CD8-positive, alpha-beta memory T cell (primary cell): Measurements from ENCODE around the gene ANK3. TPM values are rescaled to one million over a fixed set of nuclear protein-coding genes. Genes with fewer than 3 reads are reported as not detected.

Experiments
- CTCF ChIA-PET: fragments of 350-600 bp; sonication (Branson Sonifier 250); formaldehyde crosslinking; loops from one replicate; lab custom pipeline; 2021; ENCODE audit warnings: antibody characterized with exemption; lab: Charles Lee
- POLR2A ChIA-PET: fragments of 350-600 bp; sonication (Branson Sonifier 250); formaldehyde crosslinking; loops from one replicate; lab custom pipeline; 2021; ENCODE audit warnings: antibody characterized with exemption; lab: Charles Lee
- DNase-seq, 5 donors: peaks; one replicate each; pipeline versions ENCODE4 v3.0.0 to v3.0.0-alpha.2; 2020 to 2022; ENCODE audit warnings: mixed read lengths in 1 of 5
- H3K27ac ChIP-seq: one replicate; pipeline ENCODE4 v1.7.0; 2013; ENCODE audit warnings: low read depth, mild to moderate bottlenecking, low read length, moderate library complexity
- H3K27me3 ChIP-seq: 2 replicates; pipeline ENCODE4 v1.7.0; 2013; ENCODE audit warnings: low read length, mild to moderate bottlenecking; ENCODE audit not compliant: insufficient read depth, poor library complexity, severe bottlenecking
- H3K36me3 ChIP-seq: 2 replicates; pipeline ENCODE4 v1.7.0; 2013; ENCODE audit warnings: mild to moderate bottlenecking, low read length, moderate library complexity; ENCODE audit not compliant: insufficient read depth
- H3K4me1 ChIP-seq: 2 replicates; pipeline ENCODE4 v1.7.0; 2013; ENCODE audit warnings: mild to moderate bottlenecking, low read length, moderate library complexity; ENCODE audit not compliant: insufficient read depth
- H3K4me3 ChIP-seq: 2 replicates; pipeline ENCODE4 v1.7.0; 2013; ENCODE audit warnings: mild to moderate bottlenecking, low read length
- H3K9me3 ChIP-seq: 2 replicates; pipeline ENCODE4 v1.7.0; 2013; ENCODE audit warnings: mild to moderate bottlenecking, low read length
- H3K27ac Mint-ChIP-seq, 8 donors: one replicate each; pipeline ENCODE4 v1.8.0; 2020 to 2021; ENCODE audit warnings: mixed read lengths in 8 of 8, mild to moderate bottlenecking in 6 of 8, inconsistent platforms in 3 of 8, moderate library complexity in 3 of 8
- H3K27me3 Mint-ChIP-seq, 2 donors: one replicate each; pipeline ENCODE4 v1.8.0; 2020 to 2021; ENCODE audit warnings: mixed read lengths in 2 of 2, mild to moderate bottlenecking in 1 of 2, moderate library complexity in 1 of 2
- H3K36me3 Mint-ChIP-seq, 3 donors: one replicate each; pipeline ENCODE4 v1.8.0; 2020 to 2021; ENCODE audit warnings: mixed read lengths in 3 of 3, inconsistent platforms in 1 of 3, mild to moderate bottlenecking in 1 of 3
- H3K4me1 Mint-ChIP-seq, 3 donors: one replicate each; pipeline ENCODE4 v1.8.0; 2020 to 2021; ENCODE audit warnings: mixed read lengths in 3 of 3, inconsistent platforms in 1 of 3, mild to moderate bottlenecking in 1 of 3
- H3K4me3 Mint-ChIP-seq, 7 donors: one replicate each; pipeline ENCODE4 v1.8.0; 2020 to 2021; ENCODE audit warnings: mixed read lengths in 7 of 7, mild to moderate bottlenecking in 6 of 7, moderate library complexity in 4 of 7, inconsistent platforms in 2 of 7
- H3K9me3 Mint-ChIP-seq, 5 donors: one replicate each; pipeline ENCODE4 v1.8.0; 2020 to 2022; ENCODE audit warnings: mixed read lengths in 5 of 5, mild to moderate bottlenecking in 3 of 5, moderate library complexity in 2 of 5, inconsistent platforms in 1 of 5
- polyA plus RNA-seq: library from polyadenylated mRNA; unstranded; fragments of 300-500 nt; fragmentation: Illumina TruSeq; gene quantifications from one replicate; pipeline ENCODE4 v1.2.3, GENCODE V29; 2021
- total RNA-seq, 2 experiments: library from RNA; stranded (reverse); gene quantifications; one replicate each; pipeline ENCODE4 v1.2.3, GENCODE V29; 2021

Gene ANK3
- total and polyA plus RNA-seq, 3 experiments from 2014 or later = 10.2 to 12.8 (median 11.8) TPM

DNA sequence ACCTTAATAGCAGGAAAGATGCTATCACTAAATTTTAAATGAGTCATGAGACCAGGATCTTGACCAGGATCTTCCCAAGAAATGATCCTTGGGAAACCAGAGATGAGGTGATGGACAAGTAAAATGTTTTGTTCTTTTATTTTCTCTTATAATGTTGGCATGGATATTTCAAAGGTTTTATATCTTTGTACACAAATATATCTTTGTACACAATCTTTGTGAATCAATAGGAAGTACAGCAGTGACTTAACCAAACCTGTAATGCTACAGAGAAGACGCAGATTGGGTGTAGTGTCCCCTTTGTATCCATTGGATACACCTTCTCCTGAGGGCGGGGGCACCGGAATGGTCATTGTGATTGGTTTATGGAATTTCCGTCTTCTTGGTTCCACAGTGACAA is 303.3 kb downstream of the ANK3 start:
- CTCF ChIA-PET = no interaction called here
- Histone ChIP-seq H3K4me3 (no peak overlapping the region), H3K9me3 (no peaks in the 10 kb centered on the region), H3K27me3 (no peaks in the 10 kb centered on the region), H3K4me1 (no peaks in the 10 kb centered on the region), H3K27ac (no peak overlapping the region), H3K36me3 (no peaks in the 10 kb centered on the region)
- Mint-ChIP-seq H3K27ac (no peak overlapping the region), H3K36me3 (peaks cover 0 to 14% (median 3%) of the 10 kb centered on the region in 3 donors), H3K4me3 (no peak overlapping the region), H3K4me1 (peaks cover 0 to 4% (median 0%) of the 10 kb centered on the region in 3 donors), H3K9me3 (no peaks in the 10 kb centered on the region), H3K27me3 (peaks cover 0 to 2% of the 10 kb centered on the region in 2 donors)
- no peak for DNase-seq
- POLR2A ChIA-PET = no interaction called here

GRCh38 chr10:60082744-60083344 is 306.8 kb downstream of the ANK3 start:
- CTCF ChIA-PET = no interaction called here
- Histone ChIP-seq H3K9me3 (no peaks in the 10 kb centered on the region), H3K4me1 (no peaks in the 10 kb centered on the region), H3K36me3 (no peaks in the 10 kb centered on the region), H3K4me3 (no peak overlapping the region), H3K27me3 (no peaks in the 10 kb centered on the region), H3K27ac (no peak overlapping the region)
- Mint-ChIP-seq H3K4me3 (no peak overlapping the region), H3K36me3 (peaks cover 0 to 21% (median 3%) of the 10 kb centered on the region in 3 donors), H3K9me3 (no peaks in the 10 kb centered on the region), H3K4me1 (peaks cover 0 to 4% (median 0%) of the 10 kb centered on the region in 3 donors), H3K27me3 (peaks cover 2 to 3% of the 10 kb centered on the region in 2 donors), H3K27ac (no peak overlapping the region)
- POLR2A ChIA-PET = no interaction called here
- DNase-seq = no peak

GRCh38 chr10:60082341-60082740 is 307.3 kb downstream of the ANK3 start:
- peaks cover 0 to 4% (median 0%) of the 10 kb centered on the region in 3 donors for H3K4me1 Mint-ChIP-seq
- Histone ChIP-seq H3K27me3 (no peaks in the 10 kb centered on the region), H3K27ac (no peak overlapping the region), H3K9me3 (no peaks in the 10 kb centered on the region), H3K36me3 (no peaks in the 10 kb centered on the region), H3K4me1 (no peaks in the 10 kb centered on the region), H3K4me3 (no peak overlapping the region)
- H3K36me3 Mint-ChIP-seq = peaks cover 0 to 23% (median 3%) of the 10 kb centered on the region in 3 donors
- no peaks in the 10 kb centered on the region for H3K9me3 Mint-ChIP-seq
- peaks cover 2 to 3% of the 10 kb centered on the region in 2 donors for H3K27me3 Mint-ChIP-seq
- no peak for DNase-seq
- no peak overlapping the region for H3K4me3 Mint-ChIP-seq
- ChIA-PET CTCF (no interaction called here), POLR2A (no interaction called here)
- no peak overlapping the region for H3K27ac Mint-ChIP-seq

DNA sequence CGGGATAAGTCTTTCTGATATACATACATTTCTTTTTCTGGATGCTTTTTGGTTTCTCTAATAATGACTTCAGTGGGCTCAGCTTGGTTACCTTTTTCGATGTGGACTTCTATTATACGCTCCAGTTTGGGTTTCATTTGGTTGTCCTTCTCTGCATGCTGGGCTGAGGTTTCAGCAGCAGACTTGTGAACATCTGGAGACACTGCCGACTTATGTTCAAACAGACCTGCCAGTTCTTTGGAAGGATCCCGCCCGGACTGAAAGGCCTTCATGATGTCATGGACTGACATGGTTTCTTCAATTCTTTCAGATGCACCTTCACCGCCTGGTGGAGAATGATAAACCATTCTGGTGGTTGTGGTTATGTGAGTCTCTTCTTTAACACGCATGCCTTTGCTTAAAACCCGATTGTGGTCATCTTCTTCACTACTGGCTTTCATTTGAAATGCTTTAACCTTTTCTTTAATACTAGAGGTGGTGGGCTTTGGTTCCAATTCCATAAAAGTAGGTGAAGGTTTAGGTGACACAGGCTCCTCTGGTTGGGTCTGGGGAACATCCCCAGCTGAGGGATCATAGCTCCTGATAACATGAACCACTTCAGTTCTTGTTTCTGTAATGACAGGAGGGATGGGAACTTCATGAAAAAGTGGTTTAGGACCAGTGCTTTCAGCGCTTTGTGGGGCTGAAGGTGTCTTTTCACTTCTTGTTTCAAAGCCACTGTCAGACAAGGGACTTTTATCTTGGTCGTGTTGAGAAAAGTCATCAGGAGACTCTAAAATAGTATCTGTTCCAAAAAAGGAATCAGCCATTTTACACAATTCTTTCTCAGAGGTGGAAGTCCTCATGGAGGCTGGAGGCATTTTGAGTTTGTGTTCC is 315.7 kb downstream of the ANK3 start:
- CTCF ChIA-PET = no interaction called here
- H3K9me3 ChIP-seq = no peaks in the 10 kb centered on the region
- H3K36me3 ChIP-seq = peaks cover 8% of the 10 kb centered on the region
- no peak overlapping the region for H3K27ac Mint-ChIP-seq
- POLR2A ChIA-PET = no interaction called here
- H3K9me3 Mint-ChIP-seq = no peaks in the 10 kb centered on the region
- no peaks in the 10 kb centered on the region for H3K4me1 ChIP-seq
- peaks cover 0 to 15% of the 10 kb centered on the region in 2 donors for H3K27me3 Mint-ChIP-seq
- no peak overlapping the region for H3K4me3 Mint-ChIP-seq
- H3K4me3 ChIP-seq = no peak overlapping the region
- no peaks in the 10 kb centered on the region for H3K27me3 ChIP-seq
- H3K36me3 Mint-ChIP-seq = peaks cover 0 to 30% (median 0%) of the 10 kb centered on the region in 3 donors
- no peak for DNase-seq
- H3K4me1 Mint-ChIP-seq = no peaks in the 10 kb centered on the region
- no peak overlapping the region for H3K27ac ChIP-seq

GRCh38 chr10:60073397-60073780 is 316.3 kb downstream of the ANK3 start:
- Histone ChIP-seq H3K36me3 (peaks cover 8% of the 10 kb centered on the region), H3K9me3 (no peaks in the 10 kb centered on the region), H3K4me1 (no peaks in the 10 kb centered on the region), H3K4me3 (no peak overlapping the region), H3K27ac (no peak overlapping the region), H3K27me3 (no peaks in the 10 kb centered on the region)
- Mint-ChIP-seq H3K27ac (no peak overlapping the region), H3K4me3 (no peak overlapping the region), H3K36me3 (peaks cover 0 to 34% (median 0%) of the 10 kb centered on the region in 3 donors), H3K4me1 (no peaks in the 10 kb centered on the region), H3K9me3 (no peaks in the 10 kb centered on the region), H3K27me3 (peaks cover 0 to 11% of the 10 kb centered on the region in 2 donors)
- CTCF ChIA-PET = no interaction called here
- POLR2A ChIA-PET = no interaction called here
- no peak for DNase-seq

DNA sequence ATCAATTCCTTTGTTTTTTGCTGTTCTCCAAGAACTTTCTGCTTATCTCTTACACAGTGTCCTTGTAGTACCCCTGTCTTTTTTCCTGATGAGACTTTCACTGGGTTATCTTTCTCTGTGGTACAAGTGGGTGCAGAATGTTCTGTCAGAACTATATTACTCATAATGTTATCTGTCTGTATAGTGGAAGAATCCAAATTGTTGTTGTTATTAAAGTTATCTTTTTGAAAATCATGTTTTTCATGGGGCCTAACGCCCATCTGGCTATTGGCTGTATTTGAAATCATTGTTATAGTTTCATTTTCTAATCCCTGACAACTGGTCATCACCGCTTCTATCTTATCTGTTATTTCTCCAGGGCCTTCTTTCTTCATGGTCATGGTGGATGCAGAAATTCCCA is 320.4 kb downstream of the ANK3 start:
- H3K4me1 ChIP-seq = no peaks in the 10 kb centered on the region
- Mint-ChIP-seq H3K27ac (no peak overlapping the region), H3K4me1 (no peaks in the 10 kb centered on the region), H3K36me3 (peaks cover 0 to 16% (median 0%) of the 10 kb centered on the region in 3 donors), H3K4me3 (no peak overlapping the region), H3K27me3 (no peaks in the 10 kb centered on the region), H3K9me3 (no peaks in the 10 kb centered on the region)
- ChIA-PET CTCF (no interaction called here), POLR2A (no interaction called here)
- no peak overlapping the region for H3K4me3 ChIP-seq
- H3K9me3 ChIP-seq = no peaks in the 10 kb centered on the region
- peaks cover 7% of the 10 kb centered on the region for H3K36me3 ChIP-seq
- no peaks in the 10 kb centered on the region for H3K27me3 ChIP-seq
- DNase-seq = no peak
- no peak overlapping the region for H3K27ac ChIP-seq

- H3K36me3 ChIP-seq = no peaks in the 10 kb centered on the region
- no peaks in the 10 kb centered on the region for H3K9me3 ChIP-seq
- no peak overlapping the region for H3K4me3 Mint-ChIP-seq
- POLR2A ChIA-PET = no interaction called here
- CTCF ChIA-PET = no interaction called here
- H3K4me1 Mint-ChIP-seq = no peaks in the 10 kb centered on the region
- H3K27me3 Mint-ChIP-seq = peaks cover 2 to 26% of the 10 kb centered on the region in 2 donors
- no peak overlapping the region for H3K27ac ChIP-seq
- no peaks in the 10 kb centered on the region for H3K9me3 Mint-ChIP-seq
- H3K36me3 Mint-ChIP-seq = peaks cover 0 to 4% (median 0%) of the 10 kb centered on the region in 3 donors
- no peaks in the 10 kb centered on the region for H3K4me1 ChIP-seq
- no peak overlapping the region for H3K4me3 ChIP-seq
- no peak for DNase-seq
- no peak overlapping the region for H3K27ac Mint-ChIP-seq
- H3K27me3 ChIP-seq = no peaks in the 10 kb centered on the region
Measured at GRCh38 chr10:60050366-60050765, 339.3 kb downstream of the ANK3 start.

DNA sequence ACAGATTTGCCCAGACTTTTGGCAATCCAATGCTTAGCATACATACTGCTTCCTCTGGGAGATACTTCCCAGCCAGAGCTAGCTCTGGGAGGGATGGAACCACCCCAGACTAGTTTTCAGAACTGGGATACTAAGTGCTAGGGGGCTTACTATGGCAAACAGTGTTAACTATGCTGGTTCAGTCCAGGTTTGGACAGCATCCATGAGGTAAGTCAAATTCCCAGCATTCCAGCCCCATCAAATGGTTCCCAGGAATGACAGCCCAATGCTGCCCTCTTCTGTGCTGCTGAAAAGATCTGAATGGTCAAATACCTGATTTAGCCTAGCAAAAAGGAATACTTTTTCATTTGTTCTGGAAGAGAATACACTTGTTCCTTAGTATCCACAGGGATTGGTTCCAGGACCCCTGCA is 341.6 kb downstream of the ANK3 start:
- no peak overlapping the region for H3K27ac ChIP-seq
- H3K4me1 ChIP-seq = no peaks in the 10 kb centered on the region
- no peaks in the 10 kb centered on the region for H3K27me3 ChIP-seq
- Mint-ChIP-seq H3K9me3 (no peaks in the 10 kb centered on the region), H3K4me3 (no peak overlapping the region), H3K36me3 (peaks cover 0 to 5% (median 0%) of the 10 kb centered on the region in 3 donors), H3K27me3 (peaks cover 2 to 17% of the 10 kb centered on the region in 2 donors), H3K4me1 (no peaks in the 10 kb centered on the region), H3K27ac (no peak overlapping the region)
- no peak for DNase-seq
- no peaks in the 10 kb centered on the region for H3K36me3 ChIP-seq
- H3K4me3 ChIP-seq = no peak overlapping the region
- CTCF ChIA-PET = no interaction called here
- H3K9me3 ChIP-seq = no peaks in the 10 kb centered on the region
- POLR2A ChIA-PET = no interaction called here
